Neutrophil (primary cell): ENCODE data around the gene PPIG.

Source experiments
- H3K27ac ChIP-seq: fragments of 200-600 bp; sonication (generic); 2 replicates; pipeline ENCODE4 v1.5.1; 2016; ENCODE audit warnings: mild to moderate bottlenecking, moderate library complexity
- H3K27me3 ChIP-seq: fragments of 200-600 bp; sonication (generic); 2 replicates; pipeline ENCODE4 v1.6.0; 2016; ENCODE audit warnings: mild to moderate bottlenecking
- H3K36me3 ChIP-seq: fragments of 200-600 bp; sonication (generic); 2 replicates; pipeline ENCODE4 v1.5.1; 2017
- H3K4me1 ChIP-seq, 2 experiments: fragments of 200-600 bp in 1 of 2; sonication (generic) in 1 of 2; 1 replicate in 1 of 2; 2 replicates in 1 of 2; pipeline versions ENCODE4 v1.5.1 to v1.6.1; 2013 to 2016; ENCODE audit warnings: low read depth in 1 of 2, low read length in 1 of 2, mild to moderate bottlenecking in 1 of 2, moderate library complexity in 1 of 2; ENCODE audit not compliant: control insufficient read depth in 1 of 2, insufficient read depth in 1 of 2
- H3K4me3 ChIP-seq, 2 experiments: fragments of 200-600 bp in 1 of 2; sonication (generic) in 1 of 2; 1 replicate in 1 of 2; 2 replicates in 1 of 2; pipeline ENCODE4 v1.5.1; 2013 to 2016; ENCODE audit warnings: low read depth in 1 of 2, low read length in 1 of 2, mild to moderate bottlenecking in 1 of 2, moderate library complexity in 1 of 2
- H3K9me3 ChIP-seq: fragments of 200-600 bp; sonication (generic); 2 replicates; pipeline ENCODE4 v1.5.1; 2016
- TF ChIP-seq, protein P1 (sequence below): fragments of 200-600 bp; sonication (generic); IDR thresholded peaks from 2 replicates; pipeline ENCODE4 v1.5.1; 2016; ENCODE audit warnings: antibody characterized with exemption

PPIG gene

DNA sequence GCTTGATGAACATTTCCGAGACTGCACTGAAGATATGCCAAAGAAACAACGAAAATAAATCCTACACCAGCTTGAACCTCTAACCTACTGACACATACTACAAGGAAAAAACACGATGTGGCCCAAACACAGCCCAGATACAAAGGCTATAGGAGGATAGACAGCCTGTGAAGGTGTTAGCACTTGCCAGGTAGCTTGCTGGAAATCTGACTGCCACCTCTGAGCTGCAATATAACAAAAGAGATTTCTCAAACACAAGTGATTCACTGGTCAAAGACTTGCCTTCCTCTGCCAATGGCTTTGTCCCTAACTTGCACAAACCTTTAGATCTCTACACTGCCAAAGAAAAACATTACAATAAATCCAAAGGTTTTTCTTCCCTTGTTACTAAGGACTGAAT is 89.0 kb downstream of the PPIG start:
- Histone ChIP-seq H3K4me1 (no peaks in the 10 kb centered on the region), H3K36me3 (no peaks in the 10 kb centered on the region), H3K27me3 (no peaks in the 10 kb centered on the region), H3K4me3 (no peak overlapping the region), H3K9me3 (no peaks in the 10 kb centered on the region), H3K27ac (no peak overlapping the region)
- TF ChIP-seq, protein P1, sequence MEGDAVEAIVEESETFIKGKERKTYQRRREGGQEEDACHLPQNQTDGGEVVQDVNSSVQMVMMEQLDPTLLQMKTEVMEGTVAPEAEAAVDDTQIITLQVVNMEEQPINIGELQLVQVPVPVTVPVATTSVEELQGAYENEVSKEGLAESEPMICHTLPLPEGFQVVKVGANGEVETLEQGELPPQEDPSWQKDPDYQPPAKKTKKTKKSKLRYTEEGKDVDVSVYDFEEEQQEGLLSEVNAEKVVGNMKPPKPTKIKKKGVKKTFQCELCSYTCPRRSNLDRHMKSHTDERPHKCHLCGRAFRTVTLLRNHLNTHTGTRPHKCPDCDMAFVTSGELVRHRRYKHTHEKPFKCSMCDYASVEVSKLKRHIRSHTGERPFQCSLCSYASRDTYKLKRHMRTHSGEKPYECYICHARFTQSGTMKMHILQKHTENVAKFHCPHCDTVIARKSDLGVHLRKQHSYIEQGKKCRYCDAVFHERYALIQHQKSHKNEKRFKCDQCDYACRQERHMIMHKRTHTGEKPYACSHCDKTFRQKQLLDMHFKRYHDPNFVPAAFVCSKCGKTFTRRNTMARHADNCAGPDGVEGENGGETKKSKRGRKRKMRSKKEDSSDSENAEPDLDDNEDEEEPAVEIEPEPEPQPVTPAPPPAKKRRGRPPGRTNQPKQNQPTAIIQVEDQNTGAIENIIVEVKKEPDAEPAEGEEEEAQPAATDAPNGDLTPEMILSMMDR: no peak

DNA sequence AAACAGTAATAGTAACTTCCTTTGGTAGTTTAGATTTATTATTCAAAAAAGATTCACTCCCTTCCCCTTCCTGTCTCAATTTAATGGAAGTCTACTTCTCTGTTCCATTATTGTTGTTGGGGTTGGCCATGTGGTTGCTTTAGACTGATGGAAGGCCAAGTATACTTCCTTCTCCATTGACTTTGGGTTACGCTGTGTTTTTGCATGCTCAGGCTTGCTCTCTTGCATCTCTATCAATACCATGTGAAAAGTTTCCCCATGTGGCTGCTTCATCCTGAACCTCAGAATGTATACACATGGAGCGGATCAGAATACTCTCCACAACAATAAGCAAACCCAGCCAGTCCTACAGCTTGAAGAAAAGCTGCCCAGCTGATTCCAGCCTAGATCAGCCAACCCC is 89.8 kb downstream of the PPIG start:
- TF ChIP-seq, protein P1: no peak
- no peaks in the 10 kb centered on the region for H3K4me1 ChIP-seq
- no peaks in the 10 kb centered on the region for H3K36me3 ChIP-seq
- H3K27ac ChIP-seq: no peak overlapping the region
- no peak overlapping the region for H3K4me3 ChIP-seq
- no peaks in the 10 kb centered on the region for H3K9me3 ChIP-seq
- H3K27me3 ChIP-seq: no peaks in the 10 kb centered on the region

DNA sequence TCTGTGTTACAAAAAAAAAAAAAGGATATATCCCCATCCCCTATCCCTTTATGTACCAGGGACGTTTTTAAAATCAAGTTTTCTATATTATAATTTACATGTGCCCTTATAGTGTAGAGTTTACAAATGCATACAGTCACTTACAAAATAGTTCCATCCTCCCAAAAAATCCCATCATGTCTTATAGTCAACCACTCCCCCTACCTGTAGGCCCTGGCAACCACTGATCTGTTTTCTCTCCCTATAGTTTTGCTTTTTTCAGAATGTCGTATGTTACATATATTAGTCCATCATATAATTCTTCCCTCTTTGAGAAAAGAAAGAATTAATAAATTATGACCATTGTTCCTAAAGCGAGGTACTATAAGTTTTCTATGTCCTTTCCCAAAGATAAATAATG is 92.2 kb downstream of the PPIG start:
- no peaks in the 10 kb centered on the region for H3K9me3 ChIP-seq
- H3K27ac ChIP-seq: no peak overlapping the region
- no peaks in the 10 kb centered on the region for H3K4me1 ChIP-seq
- H3K36me3 ChIP-seq: no peaks in the 10 kb centered on the region
- H3K27me3 ChIP-seq: no peaks in the 10 kb centered on the region
- no peak overlapping the region for H3K4me3 ChIP-seq
- TF ChIP-seq, protein P1: no peak

DNA sequence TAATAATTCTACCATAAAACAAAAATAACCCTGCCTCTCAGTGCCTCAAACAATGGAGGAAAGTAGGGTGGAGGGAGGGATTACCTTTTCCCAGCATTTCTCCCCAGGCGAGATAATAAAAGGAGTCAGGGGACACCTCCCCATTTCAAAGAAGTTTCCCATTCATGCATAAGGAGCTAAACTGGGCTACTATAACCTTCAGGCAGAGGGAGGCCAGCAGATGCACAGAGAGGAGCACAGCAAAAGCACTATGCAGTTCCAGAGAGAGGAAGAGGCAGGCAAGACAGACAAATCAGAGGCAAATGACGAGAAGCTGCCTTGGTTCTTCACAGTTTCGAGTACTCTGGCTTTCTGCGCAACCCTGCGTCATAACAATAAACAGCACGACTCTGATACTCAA is 92.7 kb downstream of the PPIG start:
- no peak overlapping the region for H3K4me3 ChIP-seq
- H3K27me3 ChIP-seq: no peaks in the 10 kb centered on the region
- no peak overlapping the region for H3K27ac ChIP-seq
- H3K9me3 ChIP-seq: no peaks in the 10 kb centered on the region
- no peaks in the 10 kb centered on the region for H3K36me3 ChIP-seq
- TF ChIP-seq, protein P1: no peak
- H3K4me1 ChIP-seq: no peaks in the 10 kb centered on the region

DNA sequence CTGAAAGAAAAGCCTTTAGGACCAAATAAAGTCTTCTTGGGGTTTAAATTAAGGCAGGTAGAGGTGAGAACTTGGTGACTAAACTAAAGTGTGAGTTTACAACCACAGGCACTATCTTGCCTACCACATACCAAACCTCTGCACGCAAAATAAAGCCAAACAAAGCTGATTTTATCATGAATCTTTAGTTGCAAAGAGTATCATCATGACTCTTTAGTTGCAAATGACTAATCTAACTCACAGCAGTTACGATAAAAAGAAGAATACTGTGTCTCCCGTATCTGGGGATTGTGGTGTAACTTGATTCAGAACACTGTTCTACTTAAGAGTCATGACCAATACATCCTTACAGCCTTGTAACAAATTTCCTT is 98.9 kb downstream of the PPIG start:
- H3K36me3 ChIP-seq: no peaks in the 10 kb centered on the region
- no peak overlapping the region for H3K4me3 ChIP-seq
- H3K27me3 ChIP-seq: no peaks in the 10 kb centered on the region
- TF ChIP-seq, protein P1: no peak
- H3K27ac ChIP-seq: no peak overlapping the region
- H3K9me3 ChIP-seq: no peaks in the 10 kb centered on the region
- no peaks in the 10 kb centered on the region for H3K4me1 ChIP-seq
